UCSD-AML1 (cell line): ENCODE data around the gene MMD2.

Source experiments
- DNase-seq: peaks from one replicate; lab custom pipeline; 2025; ENCODE audit not compliant: unreplicated experiment; lab: John Stamatoyannopoulos, UW

Gene MMD2

DNA sequence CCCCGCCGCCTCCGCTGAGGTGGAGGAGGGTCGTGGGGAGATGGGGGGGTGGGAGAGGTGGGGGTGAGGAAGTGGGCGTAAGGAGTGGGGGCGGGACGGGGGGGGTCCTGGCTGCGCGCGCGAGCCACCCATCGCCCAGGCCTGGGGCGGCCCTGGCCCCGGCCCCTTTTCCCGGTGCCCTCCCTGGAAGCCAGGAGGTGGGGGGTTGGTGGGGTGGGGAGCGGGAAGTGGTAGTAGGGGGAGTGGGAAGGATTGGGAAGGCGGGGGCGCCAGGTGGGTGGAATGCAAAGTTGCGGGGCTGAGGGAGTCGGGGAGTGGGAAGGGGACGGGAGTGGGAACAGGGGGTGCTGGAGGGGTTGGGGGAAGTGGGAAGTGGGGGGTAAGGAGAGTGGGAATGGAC is 319 bp upstream of the MMD2 start:
- DNase-seq = no peak

DNA sequence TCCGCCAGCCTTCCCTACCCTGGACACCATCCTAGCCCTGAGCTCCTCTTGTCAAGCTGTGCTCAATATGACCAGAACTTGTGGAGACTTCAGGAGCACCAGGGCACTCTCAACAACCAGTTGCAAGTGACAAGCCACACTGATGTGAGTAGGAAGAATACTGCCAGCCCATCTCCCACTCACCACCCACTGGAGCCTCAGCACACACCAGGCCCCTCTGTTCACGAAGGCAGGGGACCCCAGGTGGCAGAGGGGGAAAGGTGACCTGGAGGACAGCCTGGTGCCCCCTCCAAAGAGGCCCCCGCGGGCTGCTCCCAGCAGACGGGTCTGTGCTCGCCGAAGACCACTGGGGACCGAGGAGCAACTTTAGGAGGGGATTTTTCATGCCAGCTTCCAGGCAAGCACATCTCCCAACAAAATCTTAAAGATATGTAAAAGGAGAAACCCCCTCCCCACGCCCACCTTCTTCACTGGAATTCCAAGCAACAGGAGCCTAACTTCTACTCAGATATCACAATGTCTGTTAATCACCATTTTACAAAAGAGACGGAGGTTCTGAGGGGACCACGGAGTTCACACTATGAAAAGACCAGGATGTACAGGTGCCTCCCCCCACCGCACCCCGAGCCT is 1.0 kb downstream of the MMD2 start:
- no peak for DNase-seq

DNA sequence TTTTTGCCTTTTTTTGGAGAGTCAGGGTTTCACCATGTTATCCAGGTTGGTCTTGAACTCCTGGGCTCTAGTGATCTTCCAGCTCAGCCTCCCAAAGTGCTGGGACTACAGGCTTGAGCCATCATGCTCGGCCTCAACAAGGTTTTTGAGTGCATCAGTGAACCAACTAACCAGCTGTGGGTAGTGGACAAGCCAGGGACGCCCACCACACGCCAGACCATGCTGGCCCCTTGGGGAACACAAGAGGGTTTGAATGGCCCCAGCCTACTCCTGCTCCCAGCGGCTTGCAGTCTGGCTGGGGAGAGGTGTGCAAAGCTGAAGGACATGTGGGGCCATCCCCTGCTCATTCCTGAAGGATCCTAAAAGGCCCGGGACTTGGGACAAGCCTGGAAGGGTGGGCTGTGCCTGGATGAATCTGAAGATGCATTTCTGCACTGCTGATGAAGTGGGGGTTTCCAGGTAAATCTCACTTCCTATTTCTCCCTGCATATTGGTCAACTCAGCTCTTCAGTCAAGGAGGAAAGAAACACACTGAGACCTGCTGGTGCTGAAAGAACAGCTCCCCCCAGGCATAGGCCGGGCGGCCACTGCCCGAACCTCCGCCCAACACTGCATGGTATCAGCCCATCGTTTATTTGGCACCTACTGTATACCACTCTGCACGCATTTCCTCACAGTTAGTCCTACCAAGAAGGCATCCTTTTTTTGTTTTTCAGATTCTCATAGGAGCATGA is 6.9 kb downstream of the MMD2 start:
- DNase-seq = no peak

DNA sequence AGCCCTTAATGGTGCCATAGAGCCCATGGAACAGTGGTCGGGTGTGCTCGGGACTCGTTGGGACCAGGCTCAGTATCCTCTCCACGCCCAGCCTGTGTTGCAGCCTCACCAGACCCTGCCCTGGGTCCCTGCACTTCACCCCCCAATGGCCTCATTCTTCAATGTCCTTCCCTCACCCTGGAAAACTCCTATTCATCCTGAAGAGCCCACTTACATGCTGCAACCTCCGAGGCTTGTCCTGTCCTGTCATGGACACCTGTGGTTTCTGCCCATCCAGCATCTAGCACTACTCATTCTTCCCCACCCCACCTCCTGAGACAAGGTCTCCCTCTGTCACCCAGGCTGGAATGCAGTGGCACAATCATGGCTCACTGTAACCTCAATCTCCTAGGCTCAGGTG is 7.7 kb downstream of the MMD2 start:
- DNase-seq = no peak

DNA sequence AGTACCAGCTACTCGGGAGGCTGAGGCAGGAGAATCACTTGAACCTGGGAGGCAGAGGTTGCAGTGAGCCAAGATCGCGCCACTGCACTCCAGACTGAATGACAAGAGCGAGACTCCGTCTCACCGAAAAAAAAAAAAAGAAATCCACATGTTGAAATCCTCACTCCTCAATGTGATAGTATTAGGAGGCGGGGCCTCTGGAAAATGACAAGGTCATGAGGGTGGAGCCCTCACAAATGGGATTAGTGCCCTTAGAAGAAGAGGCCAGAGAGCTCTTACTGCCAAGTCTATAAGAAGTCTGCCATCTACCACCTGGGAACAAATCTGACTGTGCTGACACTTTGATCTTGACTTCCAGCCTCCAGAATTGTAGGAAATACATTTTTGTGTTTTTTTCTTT is 10.6 kb downstream of the MMD2 start:
- DNase-seq = no peak

DNA sequence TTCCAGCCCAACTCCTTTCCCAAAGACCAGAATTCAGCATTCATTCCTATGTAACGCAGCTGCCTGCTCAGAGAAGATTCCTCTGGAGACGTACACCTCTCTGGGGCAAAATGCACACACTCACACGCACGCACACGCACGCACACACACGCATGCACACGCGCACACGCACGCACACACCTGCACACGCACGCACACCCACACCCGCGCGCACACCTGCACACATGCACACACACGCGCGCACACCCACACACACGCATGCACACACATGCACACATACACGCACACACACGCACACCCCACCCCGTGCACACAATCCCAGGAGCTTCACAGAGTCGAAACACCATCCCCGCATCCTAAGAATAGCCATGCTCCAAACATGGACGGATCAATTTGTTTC is 13.0 kb downstream of the MMD2 start:
- DNase-seq = no peak

DNA sequence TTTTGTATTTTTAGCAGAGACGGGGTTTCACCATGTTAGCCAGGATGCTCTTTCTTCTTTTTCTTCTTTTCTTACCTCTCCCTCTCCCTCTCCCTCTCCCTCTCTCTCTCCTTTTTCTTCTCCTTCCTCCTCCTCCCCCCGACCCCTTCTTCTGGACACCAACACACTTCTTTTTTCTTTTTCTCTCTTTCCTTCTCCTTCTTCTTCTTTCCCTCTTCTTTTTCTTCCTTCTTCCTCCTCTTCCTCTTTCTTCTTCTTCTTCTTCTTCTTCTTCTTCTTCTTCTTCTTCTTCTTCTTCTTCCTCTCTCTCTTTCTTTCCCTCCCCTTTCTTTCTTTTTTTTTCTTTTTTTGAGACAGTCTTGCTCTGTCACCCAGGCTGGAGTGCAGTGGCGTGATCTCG is 14.0 kb downstream of the MMD2 start:
- no peak for DNase-seq

DNA sequence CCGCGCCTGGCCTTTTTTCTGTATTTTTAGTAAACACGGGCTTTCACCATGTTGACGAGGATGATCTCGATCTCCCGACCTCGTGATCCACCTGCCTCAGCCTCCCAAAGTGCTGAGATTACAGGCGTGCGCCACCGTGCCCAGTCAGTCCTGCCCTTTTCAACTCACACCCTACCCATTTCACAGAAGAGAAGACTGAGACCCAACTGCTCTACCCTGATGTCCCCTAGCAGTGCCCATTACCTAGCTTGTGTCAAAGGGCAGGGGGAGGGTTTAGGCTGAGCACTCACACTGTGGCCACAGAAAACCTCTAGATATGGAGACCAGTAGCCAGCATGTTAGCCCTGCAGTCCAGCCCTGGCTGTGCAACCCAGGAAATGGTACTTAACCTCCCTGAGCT is 15.7 kb downstream of the MMD2 start:
- DNase-seq = no peak

DNA sequence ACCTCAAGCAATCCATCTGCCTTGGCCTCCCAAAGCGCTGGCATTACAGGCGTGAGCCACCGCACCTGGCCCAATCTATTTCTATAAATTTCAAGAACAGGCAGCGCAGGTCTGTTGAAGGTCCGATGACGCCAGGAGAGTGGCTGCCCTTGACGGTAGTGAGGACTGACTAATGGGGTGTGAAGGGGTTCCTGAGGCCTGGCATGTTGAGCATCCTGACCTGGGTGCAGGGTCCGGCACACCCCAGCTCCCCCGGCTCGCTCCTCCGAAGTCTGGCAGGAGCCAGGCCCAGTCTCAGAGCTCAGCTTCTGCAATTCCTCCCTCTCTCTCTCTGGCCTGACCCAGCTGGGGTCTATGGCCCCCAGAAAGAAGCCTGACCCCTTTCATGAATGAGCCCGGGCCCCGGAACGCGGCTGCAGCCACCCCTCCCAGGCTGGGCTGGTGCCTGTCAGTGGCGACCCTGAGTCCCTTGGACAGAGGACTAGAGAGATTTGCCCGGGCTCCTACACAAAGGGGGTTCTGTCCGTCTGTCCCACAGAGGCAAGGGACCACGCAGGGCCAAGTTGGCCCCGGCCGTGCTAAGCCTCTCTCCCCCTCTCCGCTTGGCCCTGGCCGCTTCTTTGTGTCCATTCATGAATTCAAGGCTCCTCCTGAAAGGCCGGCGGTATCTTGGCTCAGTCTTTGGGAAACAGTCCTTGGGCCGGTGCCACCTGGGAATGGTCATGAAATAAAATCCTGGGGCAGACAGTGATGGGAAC is 18.8 kb downstream of the MMD2 start:
- DNase-seq = no peak

DNA sequence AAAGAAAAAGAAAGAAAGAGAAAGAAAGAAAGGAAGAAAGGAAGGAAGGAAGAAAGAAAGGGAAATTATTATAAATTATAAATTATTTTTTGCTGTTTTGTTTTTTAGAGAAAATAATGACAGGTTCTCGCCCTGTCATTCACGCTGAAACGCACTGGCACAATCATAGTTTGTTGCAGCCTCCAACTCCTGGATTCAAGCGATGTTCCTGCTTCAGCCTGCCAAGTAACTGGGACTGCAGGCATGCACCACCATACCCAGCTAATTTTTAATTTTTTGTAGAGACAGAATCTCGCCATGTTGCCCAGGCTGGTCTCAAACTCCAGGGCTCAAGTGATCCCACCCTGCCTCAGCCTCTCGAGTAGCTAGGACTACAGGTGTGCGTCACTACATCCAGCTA is 21.6 kb downstream of the MMD2 start:
- DNase-seq = no peak

DNA sequence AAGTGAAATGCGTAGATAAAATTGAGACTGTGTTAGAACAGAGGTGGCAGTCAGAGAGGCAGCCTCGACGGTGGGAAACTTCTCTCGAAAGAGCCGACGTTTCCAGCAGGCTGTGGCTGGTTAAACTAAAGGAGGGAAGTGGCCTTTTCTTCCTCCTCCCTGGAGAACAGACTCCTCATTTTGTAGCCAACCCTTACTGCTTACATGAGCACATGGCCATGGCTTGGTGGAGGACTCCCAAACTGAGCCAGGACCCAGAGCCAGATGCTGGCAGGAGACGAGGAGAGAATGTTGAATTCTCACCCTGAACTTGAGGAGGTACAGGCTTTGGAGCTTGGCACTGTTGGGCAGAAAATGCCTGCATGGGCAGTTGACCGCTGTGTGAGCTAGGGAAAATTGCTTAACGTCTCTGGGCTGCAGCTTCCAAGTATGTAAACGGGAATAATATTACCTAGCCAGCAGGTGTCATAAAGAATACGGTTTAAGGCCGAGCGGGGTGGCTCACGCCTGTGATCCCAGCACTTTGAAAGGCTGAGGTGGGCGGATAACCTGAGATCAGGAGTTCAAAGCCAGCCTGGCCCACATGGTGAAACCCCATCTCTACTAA is 24.5 kb downstream of the MMD2 start:
- no peak for DNase-seq

DNA sequence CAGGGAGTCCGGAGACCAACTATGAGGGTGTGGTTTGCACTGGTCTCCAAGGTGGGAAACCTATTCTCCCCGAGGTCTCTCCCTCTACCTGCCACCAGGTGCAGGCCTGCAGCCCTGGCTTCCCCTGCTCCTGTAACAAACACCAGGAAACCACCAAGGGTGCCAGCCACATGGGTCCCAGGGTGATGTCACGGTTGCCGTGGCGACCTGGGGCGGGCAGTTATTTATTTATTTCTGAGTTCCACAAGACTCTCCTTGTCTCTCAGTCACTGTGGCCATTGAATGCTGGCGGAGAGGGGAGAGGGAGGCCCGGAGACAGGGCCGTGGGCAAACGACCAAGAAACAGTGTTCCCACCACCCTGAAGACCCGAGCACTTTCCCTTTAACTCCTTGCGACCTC is 27.0 kb downstream of the MMD2 start:
- DNase-seq = no peak

DNA sequence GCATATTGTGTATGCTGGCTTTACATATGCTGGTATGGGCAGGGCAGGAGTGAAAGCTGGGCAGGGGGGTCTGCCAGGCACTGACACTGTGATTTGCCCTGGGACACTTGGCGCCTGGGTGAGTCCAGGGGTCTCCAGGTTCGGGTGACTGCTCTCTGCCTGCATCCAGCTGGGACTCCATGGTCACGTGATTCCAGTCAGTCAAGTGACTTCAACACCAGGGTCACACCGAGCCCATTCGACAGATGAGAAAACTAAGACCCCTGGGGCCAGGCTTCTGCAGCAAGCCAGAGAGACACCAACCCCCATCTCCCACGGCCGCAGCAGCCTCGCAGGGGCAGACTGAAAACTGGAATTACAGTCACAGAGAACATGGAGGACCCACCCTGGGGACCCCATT is 30.0 kb downstream of the MMD2 start:
- no peak for DNase-seq

DNA sequence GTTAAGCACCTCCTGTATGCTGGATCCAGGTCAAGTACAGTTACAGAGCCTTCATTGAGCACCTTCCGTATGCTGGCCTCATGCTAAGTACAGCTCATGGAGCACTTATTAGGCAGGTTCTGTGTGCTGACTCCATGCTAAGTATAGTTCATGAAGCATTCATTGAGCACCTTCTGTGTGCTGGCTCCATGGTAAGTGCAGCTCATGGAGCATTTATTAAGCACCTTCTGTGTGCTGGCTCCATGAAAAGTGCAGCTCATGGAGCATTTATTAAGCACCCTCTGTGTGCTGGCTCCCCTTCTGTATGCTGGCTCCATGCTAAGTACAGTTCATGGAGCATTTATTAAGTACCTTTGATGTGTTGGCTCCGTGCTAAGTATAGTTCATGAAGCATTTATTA is 30.5 kb downstream of the MMD2 start:
- DNase-seq = no peak

DNA sequence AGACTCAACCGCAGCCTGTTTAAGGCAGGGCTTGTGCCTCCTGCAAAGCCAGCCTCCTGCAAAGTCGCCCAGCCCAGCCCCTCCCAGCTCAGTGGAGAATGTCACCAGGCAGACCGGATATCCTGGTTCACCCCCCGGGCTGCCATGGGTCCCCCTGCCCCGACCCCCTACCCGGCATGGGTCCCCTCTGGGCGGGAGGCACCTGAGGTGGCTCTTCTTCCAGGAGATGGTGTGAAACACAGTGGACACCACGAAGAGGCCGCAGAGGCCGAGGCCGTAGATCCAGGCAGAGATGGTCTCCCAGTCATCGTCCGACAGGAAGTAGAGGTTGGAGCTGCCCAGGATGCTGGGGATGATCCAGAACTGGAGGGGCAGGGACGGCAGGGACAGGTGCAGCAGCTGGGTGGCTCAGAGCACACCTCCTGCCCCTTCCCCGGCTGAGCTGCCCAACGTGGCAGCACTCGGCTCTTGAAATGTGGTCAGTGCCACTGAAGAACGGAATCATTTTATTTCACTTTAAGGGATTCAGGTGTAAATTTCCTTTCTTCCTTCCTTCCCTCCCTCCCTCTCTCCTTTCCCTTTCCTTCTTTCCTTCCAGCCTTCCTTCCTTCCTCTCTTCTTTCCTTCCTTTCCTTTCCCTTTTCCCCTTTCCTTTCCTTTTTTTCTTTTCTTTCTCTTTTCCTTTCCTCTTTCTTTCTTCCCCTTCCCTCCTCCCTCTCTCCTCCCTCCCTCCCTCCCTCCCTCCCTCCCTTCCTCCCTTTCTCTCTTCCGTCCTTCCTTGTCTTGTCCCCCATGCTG is 38.8 kb downstream of the MMD2 start:
- no peak for DNase-seq

DNA sequence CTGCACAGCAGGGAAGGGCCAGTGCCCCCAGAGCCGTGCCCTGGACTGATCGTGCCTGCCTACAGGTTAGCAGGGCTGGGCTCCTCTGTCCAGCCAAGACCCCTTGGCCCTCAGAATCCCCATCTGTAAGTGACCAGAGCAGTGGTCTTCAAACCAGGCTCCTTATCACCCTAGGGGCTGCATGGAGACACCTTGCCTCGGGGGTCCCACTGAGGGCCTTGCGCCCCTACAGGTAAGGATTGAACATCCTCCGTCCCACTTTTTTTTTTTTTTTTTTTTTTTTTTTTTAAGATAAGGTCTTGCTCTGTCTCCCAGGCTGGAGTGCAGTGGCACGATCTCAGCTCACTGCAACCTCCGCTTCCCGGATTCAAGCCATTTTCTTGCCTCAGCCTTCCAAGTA is 42.9 kb downstream of the MMD2 start:
- no peak for DNase-seq

DNA sequence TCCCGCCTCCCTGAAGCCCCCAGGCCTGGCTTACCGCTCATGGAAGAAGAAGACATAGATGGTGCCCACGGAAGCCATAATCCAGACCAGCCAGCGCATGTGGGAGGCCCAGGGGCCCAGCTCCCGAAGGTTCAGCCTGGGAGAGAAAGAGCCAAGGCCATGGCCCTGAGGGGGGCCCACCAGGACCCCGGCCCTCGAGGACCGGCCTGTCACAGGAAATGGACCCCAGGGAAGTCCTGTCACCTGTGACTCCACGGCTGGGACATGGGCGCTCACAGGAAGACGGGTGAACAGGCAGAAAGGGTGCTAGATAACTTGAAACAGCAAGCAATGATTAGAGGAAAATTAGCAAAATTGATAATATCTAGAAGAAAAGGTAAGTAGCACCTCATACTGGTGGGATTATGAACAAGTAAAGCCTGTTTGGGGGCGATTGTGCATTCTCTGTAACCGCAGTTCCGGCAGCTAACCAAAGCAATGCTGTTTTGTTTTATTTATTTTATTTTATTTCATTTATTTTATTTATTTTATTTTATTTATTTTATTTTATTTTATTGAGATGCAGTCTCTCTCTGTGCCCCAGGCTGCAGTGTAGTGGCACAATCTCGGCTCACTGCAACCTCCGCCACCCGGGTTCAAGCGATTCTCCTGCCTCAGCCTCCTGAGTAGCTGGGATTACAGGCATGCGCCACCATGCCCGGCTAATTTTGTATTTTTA is 47.7 kb downstream of the MMD2 start:
- DNase-seq = no peak

DNA sequence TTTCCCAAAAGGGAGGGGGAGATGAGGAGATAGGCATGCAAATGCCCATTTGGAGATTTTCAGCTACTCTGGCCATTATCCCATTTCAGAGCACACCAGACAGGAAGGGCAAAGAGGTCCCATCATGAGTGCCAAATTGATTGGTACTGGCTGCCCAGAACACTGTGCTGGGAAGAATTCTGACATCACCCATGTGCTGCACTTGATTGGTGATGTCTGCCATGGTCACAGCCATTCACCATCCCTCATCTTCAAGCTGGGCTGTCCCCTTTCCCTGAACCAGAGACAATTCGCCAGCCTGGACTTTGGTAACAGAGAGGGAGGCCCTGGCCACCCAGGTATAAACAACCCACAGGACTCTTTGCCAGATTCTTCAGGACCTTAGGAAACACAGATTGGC is 52.3 kb downstream of the MMD2 start:
- no peak for DNase-seq

DNA sequence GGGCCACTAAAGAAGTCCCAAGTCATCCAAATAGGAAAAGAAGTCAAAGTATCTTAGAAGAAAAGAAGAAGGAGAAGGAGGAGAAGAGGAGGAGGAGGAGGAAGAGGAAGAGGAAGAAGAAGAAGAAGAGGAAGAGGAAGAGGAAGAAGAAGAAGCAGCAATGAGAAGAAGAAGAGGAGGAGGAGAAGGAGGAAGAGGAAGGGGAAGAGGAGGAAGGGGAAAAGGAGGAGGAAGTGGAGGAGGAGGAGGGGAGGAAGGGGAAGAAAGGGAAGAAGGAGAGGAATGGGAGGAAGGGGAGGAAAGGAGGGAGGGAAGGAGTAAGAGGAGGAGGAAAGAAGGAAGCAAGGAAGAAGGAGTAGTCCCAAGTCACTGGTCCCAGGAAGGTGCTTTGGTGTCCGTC is 53.8 kb downstream of the MMD2 start:
- no peak for DNase-seq

DNA sequence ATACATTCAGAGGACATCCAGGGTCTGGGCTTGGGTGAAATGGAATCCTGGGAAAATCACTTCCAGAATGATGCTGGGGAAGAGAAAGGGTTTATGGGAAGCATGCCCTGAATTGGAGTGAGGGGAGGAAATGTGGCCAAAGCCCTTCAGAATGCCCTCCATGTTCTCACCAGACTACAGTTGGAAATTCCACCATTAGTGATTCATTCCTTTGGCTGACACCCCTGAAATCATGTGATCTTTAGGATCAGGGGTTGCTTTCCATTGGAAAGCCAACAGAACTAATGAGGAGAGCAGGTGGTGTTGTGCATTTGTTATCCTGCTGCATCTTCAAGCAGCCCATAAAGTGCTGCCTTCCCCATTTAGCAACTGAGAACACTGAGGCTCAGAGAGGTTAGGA is 54.6 kb downstream of the MMD2 start:
- no peak for DNase-seq

DNA sequence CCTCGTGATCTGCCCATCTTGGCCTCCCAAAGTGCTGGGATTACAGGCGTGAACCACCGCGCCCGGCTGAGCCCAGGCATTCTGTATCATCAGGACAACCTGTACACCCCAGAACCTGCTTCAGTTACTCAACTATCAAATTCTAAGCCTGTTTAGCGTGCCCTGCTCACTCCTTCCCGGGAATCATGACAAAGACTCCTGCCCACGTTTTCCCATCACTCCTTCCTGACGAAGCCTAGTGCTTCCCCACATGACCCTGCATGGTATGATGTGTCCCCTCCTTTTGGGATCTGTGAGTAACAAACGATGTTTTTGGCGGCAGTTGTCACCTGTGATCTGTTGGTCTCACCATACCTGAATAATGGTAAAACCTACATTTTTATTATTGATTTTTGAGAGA is 63.2 kb downstream of the MMD2 start:
- no peak for DNase-seq
